Stimulated activated CD8-positive, alpha-beta memory T cell treated with anti-CD3 and anti-CD28 coated beads, Interleukin-4, amount 100 ng/mL, for 1 hour (primary cell): ENCODE results near the gene MYZAP.

Experiments
- DNase-seq, 2 donors: peaks; one replicate each; pipeline ENCODE4 v3.0.0-alpha.2; 2020; ENCODE audit warnings: low read depth in 2 of 2, low spot score in 1 of 2

MYZAP gene

DNA sequence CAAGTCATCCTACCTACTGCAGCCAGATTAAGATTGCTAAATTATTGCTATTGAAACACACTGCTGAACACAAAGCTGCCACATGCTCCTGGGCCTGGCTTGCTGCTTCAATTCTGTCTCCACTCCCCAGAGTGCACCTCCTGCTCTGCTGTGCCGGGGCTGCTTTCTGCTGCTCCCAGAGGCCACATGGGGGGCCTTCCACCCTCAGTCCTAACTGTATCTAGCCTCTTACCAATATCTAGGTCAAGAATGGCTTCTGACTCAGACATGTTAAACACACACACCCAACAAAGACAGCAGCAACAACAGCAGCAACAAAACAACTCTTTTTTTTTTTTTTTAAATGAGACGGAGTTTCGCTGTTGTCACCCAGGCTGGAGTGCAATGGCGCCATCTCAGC is 33.0 kb downstream of the MYZAP start:
- no peak for DNase-seq

DNA sequence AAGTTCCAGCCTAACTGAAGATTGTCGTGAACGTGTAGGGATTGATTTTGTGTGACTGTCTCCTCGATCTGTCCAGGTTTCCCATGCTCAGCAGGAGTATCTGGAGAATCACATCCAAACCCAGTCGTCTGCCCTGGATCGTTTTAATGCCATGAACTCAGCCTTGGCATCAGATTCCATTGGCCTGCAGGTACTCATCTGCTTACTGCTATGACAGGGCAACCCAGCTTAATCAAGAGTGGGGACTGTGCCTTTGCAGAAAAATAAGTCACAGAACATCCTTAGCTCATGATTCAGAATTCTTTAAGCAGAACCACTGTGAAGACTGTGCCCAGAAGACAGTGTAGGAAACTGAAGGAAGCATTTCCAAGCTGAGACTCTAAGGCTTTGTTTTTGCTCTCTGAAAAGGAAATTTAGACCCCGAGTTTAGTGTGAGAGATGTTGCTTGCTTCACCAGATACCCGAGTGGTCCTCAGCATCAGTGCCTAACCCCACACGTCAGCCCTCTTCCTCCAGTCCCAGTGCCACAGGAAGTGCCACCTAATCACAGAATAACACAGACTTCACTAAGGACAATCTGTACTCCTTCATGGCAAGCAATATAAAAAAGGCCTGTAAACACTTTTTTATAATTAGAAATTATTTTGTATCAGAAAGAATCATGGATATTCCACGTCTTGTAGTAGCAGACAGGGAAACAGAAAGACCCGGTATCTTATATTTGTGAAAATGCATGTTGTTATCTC is 34.2 kb downstream of the MYZAP start:
- DNase-seq, result no peak

DNA sequence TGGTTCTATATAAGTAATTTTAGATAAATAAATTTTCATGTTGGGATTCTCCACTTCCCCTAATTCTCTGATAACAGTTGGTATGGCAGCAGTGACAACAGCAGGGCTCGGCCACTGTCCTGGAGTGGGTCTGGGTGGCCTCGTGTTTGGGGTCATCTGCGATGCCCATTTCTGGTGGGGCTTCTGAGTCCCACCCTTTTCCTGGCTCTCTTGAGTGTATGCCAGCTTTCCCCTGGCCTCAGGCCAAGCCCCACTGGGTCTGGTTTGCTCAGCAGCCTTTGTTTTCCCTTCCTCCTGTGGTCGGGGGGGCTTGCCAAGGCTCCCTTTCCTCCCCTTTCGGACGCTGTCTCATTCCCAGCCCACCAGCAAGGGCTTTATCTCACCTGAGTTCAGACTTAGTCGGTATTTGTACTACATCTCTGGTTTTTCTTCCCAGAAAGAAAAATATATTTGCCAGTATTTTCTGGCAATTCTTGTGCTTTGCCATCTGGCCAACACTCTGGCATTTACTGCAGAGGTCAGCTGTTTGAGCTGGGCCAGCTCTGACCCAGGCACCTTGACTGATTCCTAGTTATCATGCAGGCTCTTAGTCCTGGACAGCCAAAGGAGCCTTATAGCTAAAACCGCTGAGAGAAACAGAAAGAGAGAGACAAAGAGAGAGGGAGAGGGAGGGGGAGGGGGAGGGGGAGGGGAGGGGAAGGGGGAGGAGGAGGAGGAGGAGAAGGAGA is 35.2 kb downstream of the MYZAP start:
- no peak for DNase-seq

DNA sequence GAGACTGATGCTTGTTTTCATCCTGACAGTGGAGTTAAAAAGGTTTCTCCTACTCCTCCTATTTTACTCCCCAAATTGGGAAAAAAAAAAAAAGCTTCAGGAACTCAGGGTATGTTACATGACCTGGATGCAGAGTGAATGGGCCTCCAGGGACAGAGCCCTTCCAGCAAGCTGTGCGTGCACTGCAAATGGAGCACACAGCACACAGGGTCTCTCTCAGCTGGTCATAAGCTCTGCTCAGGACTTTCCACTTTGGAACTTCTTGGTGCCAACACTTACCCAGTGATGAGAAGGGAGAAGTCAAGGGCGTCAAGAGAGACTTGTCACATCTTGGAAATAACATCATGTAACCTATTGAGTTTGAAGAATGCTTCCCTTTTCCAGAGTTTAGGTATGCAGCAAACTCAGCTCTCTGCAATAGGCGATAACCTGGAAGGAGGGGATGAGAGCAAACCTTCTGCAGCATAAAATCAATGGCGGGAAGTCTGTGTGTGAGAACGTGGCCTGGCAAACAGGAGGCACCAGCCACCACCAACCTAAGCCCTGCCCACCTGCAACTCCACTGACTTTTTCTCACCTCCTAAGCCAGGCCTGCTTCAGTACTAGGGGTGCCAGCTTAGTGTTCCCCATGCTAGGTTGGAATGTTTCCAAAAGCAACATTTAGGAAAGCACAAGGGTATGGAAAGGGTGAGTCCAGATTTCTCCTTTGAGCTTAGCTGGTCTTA is 39.8 kb downstream of the MYZAP start:
- DNase-seq, result no peak

DNA sequence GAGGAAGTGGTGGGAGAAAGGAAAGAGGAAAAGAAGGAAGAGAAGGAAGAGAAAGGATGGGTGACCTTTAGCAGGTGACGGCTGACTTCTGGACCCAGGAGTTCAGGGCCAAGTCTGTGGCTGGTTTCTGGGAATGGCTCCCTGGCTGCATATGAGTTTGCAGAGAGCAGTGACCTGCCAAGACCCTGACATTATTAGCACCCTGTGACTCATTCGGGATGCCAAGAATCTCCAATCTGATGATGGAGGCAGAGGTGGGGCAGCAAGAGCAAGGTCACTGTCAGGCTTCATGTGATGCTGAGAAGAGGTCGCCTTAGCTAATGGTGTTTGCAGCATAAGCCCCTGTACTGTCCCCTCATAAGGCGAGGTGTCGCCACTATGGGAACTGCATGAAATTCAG is 42.6 kb downstream of the MYZAP start:
- no peak for DNase-seq

DNA sequence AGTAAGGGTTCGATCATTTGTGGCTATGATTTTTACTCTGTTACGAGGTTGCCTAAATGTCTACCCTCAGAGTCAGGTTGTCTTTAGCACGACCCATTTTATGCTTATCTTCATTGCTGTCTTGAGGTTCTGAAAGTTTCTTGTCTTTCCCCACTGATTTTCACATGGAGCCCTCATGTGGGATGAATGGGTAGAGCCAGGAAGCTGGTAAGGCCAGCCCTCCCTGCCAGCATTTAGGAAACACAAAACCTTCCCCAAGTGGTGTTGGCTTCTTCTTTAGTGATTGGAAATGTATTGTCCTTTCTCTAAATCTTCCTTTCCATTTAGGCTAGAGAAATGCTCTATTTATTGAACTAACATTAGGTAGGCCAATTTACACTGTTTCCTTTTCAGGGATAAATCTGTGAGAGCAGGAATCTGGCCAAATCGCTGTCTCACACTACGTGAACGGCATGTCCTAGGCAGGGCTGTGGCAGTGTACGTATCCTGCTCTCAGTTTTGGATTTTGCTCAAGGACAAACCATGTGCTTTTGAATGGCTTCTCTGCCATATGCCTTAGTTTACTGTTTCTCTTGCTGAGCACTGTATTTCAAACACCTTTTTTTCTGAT is 43.7 kb downstream of the MYZAP start:
- no peak for DNase-seq

DNA sequence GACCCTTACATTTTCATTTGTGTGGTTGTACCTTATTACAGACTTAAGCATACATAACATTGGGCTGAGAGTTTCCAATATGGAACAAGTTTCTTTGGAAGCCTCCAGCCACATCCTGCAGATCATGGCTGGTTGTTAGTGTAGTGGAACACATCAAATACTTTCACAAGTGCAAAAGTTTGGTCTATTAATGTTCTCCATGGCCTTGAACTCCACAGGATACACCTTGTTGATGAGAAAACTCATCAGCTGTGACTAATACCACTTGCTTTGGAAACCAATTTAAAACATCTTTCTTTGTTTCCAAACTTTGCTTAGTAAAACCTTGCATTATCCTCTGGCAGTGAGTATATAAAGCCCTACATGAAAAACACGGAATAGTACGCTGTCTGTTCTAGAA is 46.1 kb downstream of the MYZAP start:
- no peak for DNase-seq

DNA sequence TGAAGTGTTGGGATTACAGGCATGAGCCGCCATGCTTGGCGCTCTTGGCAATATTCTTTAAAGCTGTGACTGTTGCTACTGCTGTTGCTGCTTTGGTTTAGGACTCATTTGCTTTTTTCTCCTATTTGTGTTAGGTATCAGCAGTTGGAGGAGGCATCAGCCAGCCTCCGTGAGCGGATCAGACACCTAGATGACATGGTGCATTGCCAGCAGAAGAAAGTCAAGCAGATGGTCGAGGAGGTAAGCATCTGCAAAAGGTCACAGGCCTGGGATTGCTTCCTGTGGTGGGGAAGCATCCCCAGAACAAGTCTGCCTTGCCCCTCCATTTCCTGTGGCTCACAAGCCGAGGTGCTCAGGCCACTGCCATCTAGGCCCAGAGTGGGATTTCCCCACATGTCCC is 47.6 kb downstream of the MYZAP start:
- no peak for DNase-seq

DNA sequence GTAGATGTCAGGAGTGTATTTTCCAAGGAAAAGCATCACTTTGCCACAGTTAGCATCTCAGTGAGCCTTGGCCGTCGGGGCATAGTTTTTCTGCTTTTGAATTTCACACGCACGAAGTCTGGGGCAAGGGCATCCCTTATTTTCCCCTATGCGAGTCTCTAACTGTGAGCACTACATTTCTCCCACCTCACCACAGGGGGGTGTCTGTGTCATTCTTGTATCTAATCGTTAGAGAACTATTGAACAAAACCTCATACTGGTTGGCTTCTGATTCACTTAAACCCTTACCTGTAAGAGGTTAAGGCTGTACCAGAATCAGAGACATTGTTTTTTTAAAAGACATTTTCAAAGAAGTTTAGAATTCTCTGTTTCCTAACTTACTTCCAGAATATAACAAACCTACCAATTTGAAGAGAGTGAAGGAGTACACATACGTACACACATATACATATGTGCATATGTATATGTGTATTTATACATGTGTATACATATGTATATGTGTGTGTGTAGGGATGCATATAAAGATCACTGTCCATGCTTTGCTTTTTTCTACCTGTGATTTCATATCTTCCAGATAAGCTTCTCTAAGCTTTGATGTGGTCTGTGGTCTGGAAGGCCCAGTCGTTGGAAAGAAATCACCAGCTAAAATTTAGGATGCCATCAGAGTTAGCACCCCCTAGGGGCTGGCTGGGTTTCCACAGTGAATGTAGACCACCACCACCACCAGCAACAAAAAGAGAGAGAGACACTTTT is 49.4 kb downstream of the MYZAP start:
- no peak for DNase-seq

DNA sequence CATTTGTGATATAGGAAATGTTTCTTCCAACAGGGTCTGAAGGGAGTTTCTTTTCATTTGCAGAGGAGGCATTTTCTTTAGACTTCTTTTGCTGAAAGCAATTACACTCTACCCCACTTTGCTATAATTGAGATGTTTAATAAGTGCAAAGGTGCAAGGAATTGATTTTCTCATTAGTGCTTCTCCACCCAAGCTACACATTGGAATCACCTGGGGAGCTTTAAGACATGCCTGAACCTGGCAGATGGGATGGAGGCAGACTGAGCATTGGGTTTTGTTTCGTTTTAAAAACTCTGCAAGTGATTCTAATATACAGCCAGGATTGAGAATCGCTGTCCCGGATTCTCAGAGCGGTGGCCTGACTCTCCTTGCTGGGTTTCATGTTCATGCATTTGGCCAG is 52.1 kb downstream of the MYZAP start:
- no peak for DNase-seq

DNA sequence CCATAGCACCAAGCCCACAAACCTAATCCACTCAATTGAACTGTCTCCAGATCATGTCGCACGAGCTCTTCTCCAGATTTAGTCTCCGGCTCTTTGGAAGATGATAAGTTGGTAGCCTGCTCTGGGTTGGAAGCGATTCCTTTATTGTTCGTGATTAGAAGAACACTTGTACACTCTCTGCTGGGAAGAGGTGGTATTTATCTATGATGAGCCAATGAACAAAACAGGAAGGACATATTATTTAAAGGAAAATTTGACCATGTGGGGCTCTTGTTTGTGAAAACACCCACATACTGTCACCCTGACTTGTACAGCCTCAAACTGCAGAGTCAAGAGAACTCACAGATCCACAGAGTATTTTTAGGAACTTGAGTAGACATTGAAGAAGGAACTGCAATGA is 54.4 kb downstream of the MYZAP start:
- DNase-seq, result no peak

DNA sequence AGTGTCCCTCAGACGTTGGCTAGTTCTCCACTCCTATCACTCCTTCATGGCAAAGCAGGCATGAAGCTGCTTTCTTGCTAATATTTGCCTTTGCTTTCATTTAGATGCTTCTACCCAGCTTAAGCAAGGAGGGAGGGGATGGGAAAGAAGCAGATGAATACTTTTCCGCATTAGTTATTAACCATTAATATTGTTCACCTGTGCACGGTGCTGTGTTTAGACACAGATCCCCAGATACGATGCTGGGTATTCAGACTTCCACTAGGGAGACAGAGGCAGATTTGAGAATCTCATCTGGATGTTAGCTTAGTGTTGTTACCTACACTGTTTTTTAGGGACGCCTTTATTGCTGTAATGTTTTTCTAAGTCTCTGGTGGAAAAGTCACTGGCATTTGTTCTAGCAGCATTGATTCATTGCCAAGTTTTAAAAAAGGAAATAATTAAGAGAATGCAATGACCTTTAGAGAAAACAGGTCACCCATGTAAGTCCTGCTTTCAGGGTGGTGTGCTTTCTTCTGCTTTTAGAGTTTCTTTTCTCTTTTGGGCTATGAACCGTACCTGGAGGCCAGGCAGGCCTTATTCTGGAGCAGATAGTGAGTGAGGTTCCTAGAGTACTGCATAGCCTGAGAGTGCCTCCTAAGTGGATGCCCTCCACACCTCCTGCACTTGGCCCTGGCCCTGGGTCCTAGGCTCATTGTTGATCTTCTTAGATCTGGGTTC is 55.5 kb downstream of the MYZAP start:
- DNase-seq, result no peak

DNA sequence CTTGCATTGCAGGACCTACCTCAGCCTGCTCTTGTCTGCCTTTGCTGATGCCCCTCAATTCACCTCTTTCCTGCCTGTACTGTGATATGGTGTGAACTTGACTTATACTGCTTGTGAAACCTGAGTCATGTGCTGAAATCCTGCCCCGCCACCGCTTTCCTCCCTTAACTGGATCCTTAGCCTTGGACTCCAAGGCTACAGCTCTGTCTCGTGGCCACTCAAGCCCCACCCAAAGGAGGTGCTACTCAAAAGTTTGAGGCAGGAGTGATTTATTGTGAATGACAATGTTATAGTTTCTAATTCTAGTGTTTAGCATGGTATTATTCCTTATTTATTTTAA is 56.1 kb downstream of the MYZAP start:
- no peak for DNase-seq

DNA sequence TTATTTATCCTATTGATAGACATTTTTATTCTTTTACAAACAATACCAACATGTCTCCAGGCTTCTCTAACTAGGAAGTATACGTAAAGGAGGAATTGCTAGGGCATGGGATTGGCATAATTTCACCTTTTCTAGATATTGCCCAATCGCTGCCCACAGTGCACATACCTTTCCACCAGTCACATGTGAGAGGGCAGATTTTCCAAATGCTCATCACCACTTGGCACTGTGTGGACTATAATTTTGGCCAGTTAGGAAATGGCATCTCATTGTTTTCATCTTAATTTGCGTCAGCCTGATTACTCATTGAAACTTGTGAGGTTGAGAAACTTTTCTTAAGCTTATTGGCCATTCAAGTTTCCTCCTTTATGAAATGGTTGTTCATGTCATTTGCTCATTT is 57.4 kb downstream of the MYZAP start:
- DNase-seq, result no peak

DNA sequence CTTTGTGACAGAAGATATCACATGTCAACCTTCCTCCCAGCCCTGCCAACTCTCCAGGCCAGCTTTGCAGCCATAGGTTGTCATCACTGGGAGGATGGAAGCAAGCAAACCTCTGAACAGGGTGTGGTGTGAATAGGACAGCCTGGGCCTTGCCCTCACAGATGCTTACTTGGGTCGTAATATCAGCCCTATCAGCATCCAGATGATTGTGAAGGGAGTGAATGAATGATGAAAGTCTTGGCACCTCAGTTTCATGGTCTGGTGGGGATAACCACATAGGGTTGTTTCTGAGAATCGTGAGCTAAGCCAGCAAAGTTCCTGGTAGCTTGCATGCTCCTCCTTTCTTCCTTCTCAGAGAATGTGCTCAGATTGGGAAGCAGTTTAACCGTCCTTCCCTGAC is 59.7 kb downstream of the MYZAP start:
- DNase-seq, result no peak

DNA sequence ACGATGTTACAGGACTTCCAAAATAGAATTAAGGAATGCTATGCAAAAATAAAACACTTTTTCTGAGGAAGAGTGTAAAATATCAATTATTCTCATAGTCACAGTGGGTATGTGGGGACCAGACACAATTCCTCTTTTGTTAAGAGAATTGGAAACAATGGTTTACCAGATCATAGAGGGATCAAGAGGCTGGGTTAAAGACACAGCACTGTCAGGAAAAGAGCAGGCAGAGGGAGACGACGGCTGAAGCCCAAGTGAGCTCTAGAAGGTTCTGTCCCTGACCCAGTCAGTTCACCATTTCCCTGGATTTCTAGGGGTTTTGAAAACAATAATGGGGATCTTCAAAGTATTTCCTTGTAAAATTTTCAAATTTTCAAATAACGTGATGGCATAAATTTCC is 60.8 kb downstream of the MYZAP start:
- DNase-seq, result no peak

DNA sequence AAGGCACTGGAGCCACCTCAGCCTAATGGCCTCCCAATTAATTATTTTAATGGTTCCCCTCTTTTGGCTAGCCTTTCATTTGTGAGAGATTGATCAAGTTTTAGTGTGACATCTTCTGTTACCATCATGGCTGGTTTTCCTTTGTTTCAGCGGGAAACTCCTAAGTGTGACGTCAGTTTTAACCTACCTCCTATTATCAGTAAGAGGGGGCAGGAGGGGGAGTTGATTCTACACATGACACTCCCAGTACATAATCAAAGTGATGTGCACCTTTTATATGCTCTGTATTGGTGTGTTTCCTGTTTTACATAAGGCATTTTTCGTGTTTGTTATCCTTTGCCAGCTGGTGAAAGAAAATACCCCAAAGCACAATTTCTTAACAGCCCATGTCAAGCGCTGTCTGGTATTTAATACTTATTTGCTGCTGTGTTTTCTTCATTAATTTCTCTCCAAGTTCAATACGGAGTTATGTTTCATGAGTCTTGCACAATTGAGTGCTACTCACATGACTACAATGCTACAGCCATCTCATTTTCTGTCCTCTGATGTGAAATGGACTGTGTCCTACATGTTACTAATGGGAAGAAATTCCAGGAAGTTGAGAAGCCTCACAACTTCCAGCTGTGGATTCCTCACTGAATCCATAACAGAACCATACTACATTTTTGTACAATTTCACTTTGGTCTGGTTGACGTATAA is 62.6 kb downstream of the MYZAP start:
- no peak for DNase-seq

DNA sequence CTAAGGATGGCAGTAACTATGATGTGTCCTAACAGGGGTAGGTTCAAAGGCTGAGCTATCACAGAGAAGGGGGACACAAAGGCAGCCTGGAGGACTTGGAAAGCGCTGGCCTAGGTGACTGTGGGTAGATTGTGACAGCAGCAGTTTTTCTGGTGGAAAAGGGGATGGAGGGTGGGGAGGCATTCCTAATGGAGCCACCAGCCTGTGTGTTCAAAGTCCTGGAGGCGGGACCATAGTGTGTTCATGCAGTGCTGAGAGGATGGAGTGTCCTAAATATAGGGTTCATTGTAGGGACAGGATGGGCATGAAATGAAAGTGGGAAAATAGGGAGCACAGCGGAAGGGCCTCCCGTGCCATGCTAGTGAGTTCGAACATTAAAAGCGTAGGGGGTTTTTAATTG is 63.3 kb downstream of the MYZAP start:
- no peak for DNase-seq

DNA sequence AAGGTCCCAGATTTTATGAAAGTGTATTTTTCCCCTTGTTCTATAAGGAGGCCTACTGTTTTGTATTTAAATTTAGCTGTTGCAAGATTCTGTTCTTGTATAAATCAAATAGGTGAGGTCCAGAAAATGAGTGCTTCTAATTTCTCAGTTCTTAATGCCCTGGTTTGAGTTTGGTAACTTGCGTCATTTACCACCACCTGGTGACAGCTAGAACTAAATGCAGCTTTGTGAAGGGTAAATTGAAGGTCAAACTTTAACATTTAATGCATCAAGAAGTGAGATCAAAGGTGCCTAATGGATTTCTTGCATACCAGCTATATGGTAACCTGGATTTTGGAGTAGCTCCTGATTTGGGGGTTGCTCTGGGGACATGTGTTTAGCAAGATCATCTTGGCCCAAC is 64.1 kb downstream of the MYZAP start:
- DNase-seq, result no peak

DNA sequence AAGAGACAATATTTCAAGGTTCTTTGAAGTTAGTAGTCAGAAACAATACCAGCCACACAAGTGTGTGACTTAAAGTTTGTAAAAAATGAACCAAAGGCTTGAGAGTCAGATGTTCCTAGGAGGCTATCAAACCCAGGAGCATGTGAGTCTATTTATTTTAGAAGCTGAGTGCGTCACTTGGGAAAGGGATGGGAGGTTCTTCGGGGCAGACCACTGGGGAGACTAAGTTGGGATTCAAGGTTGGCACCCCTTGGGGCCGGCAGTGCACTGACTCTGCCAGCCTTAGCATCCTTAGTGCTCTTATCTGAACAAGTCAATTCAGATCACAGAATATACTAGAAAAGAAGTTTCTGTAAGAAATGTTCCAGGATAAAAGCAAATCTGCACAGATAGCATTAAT is 64.7 kb downstream of the MYZAP start:
- no peak for DNase-seq
